ENCODE measurements around the gene LPP. TPM values are rescaled to one million over a fixed set of nuclear protein-coding genes. Genes with fewer than 3 reads are reported as not detected.

LPP gene
- polyA plus RNA-seq, 1 experiment = 76.3 TPM

GRCh38 chr3:188362405-188362831 is 208.5 kb downstream of the LPP start:
- Histone ChIP-seq H3K27ac (ENCODE audit: low read depth, low read length) (no peak overlapping the region), H3K4me3 (ENCODE audit: low read depth, low read length) (no peak overlapping the region), H3K27me3 (ENCODE audit: control insufficient read depth, insufficient read depth, low read length) (no peaks in the 10 kb centered on the region), H3K9me3 (ENCODE audit: control insufficient read depth, insufficient read depth, low read length) (no peaks in the 10 kb centered on the region)
- TF ChIP-seq CTCF (IDR thresholded peaks at IDR 0.05; ENCODE audit: low read depth, low read length) = no peak
- POLR2A ChIA-PET = interaction anchor here (0.6 kb wide), 1 partner anchor 24 kb away, joined by 3 read pairs; no protein-coding TSS in a partner anchor
- CTCF ChIA-PET = interaction anchor here (0.7 to 0.8 kb wide), 2 partner anchors 87 to 592 kb away, joined by 3 read pairs; no protein-coding TSS in a partner anchor
- no peak for DNase-seq (ENCODE audit: low read depth, low spot score)

- no peak overlapping the region for H3K27ac ChIP-seq (ENCODE audit: low read depth, low read length)
- H3K4me3 ChIP-seq (ENCODE audit: low read depth, low read length) = no peak overlapping the region
- H3K27me3 ChIP-seq (ENCODE audit: control insufficient read depth, insufficient read depth, low read length) = no peaks in the 10 kb centered on the region
- no peaks in the 10 kb centered on the region for H3K9me3 ChIP-seq (ENCODE audit: control insufficient read depth, insufficient read depth, low read length)
- ChIA-PET CTCF (no interaction called here), POLR2A (no interaction called here)
- no peak for TF ChIP-seq CTCF (IDR thresholded peaks at IDR 0.05; ENCODE audit: low read depth, low read length)
- DNase-seq (ENCODE audit: low read depth, low spot score) = no peak
Observed at GRCh38 chr3:188365184-188365583, 211.2 kb downstream of the LPP start.

GRCh38 chr3:188365988-188366698 is 212.2 kb downstream of the LPP start:
- CTCF ChIA-PET = interaction anchor here (0.6 kb wide), 2 partner anchors 46 to 625 kb away, joined by 3 to 4 read pairs; no protein-coding TSS in a partner anchor
- H3K4me3 ChIP-seq (ENCODE audit: low read depth, low read length) = no peak overlapping the region
- H3K9me3 ChIP-seq (ENCODE audit: control insufficient read depth, insufficient read depth, low read length) = no peaks in the 10 kb centered on the region
- no peak for TF ChIP-seq CTCF (IDR thresholded peaks at IDR 0.05; ENCODE audit: low read depth, low read length)
- DNase-seq (ENCODE audit: low read depth, low spot score) = no peak
- no peaks in the 10 kb centered on the region for H3K27me3 ChIP-seq (ENCODE audit: control insufficient read depth, insufficient read depth, low read length)
- POLR2A ChIA-PET = no interaction called here
- no peak overlapping the region for H3K27ac ChIP-seq (ENCODE audit: low read depth, low read length)

GRCh38 chr3:188367678-188368077 is 213.7 kb downstream of the LPP start:
- no peak for DNase-seq (ENCODE audit: low read depth, low spot score)
- CTCF ChIA-PET = no interaction called here
- TF ChIP-seq CTCF (IDR thresholded peaks at IDR 0.05; ENCODE audit: low read depth, low read length) = no peak
- no peak overlapping the region for H3K4me3 ChIP-seq (ENCODE audit: low read depth, low read length)
- POLR2A ChIA-PET = no interaction called here
- H3K27me3 ChIP-seq (ENCODE audit: control insufficient read depth, insufficient read depth, low read length) = no peaks in the 10 kb centered on the region
- no peak overlapping the region for H3K27ac ChIP-seq (ENCODE audit: low read depth, low read length)
- no peaks in the 10 kb centered on the region for H3K9me3 ChIP-seq (ENCODE audit: control insufficient read depth, insufficient read depth, low read length)

GRCh38 chr3:188369526-188369925 is 215.6 kb downstream of the LPP start:
- Histone ChIP-seq H3K9me3 (ENCODE audit: control insufficient read depth, insufficient read depth, low read length) (no peaks in the 10 kb centered on the region), H3K27ac (ENCODE audit: low read depth, low read length) (no peak overlapping the region), H3K4me3 (ENCODE audit: low read depth, low read length) (no peak overlapping the region), H3K27me3 (ENCODE audit: control insufficient read depth, insufficient read depth, low read length) (no peaks in the 10 kb centered on the region)
- POLR2A ChIA-PET = no interaction called here
- DNase-seq (ENCODE audit: low read depth, low spot score) = no peak
- CTCF ChIA-PET = interaction anchor here (1.6 to 2.1 kb wide), 2 partner anchors 492 to 629 kb away, joined by 3 to 10 read pairs; no protein-coding TSS in a partner anchor
- no peak for TF ChIP-seq CTCF (IDR thresholded peaks at IDR 0.05; ENCODE audit: low read depth, low read length)
